Stimulated activated CD4-positive, alpha-beta T cell treated with anti-CD3 and anti-CD28 coated beads, Interleukin-12 subunit alpha, Interleukin-12 subunit beta, amount 100 ng/mL, for 24 hours (primary cell): ENCODE measurements around the gene KRTAP10-3.
"Not testable (repeated sequence)": the region's sequence is repeated elsewhere in the genome, so short reads cannot be mapped to it uniquely, and the experiment has no call there.

ENCODE experiments used
- DNase-seq, 2 experiments: peaks; one replicate each; pipeline ENCODE4 v3.0.0-alpha.2; 2020; ENCODE audit warnings: low read depth in 2 of 2

KRTAP10-3 gene

GRCh38 chr21:44590311-44590721 is 31.7 kb upstream of the KRTAP10-3 start:
- no peak for DNase-seq

- no peak for DNase-seq
Observed at GRCh38 chr21:44589586-44590305, 31.2 kb upstream of the KRTAP10-3 start.

GRCh38 chr21:44589094-44589493 is 30.5 kb upstream of the KRTAP10-3 start:
- DNase-seq: no peak

- DNase-seq: no peak
Observed at GRCh38 chr21:44585892-44586291, 27.3 kb upstream of the KRTAP10-3 start.

- no peak for DNase-seq
Observed at GRCh38 chr21:44583800-44584147, 25.2 kb upstream of the KRTAP10-3 start.

- no peak for DNase-seq
Observed at GRCh38 chr21:44583089-44583799, 24.6 kb upstream of the KRTAP10-3 start.

- DNase-seq: no peak
Observed at GRCh38 chr21:44582055-44582454, 23.5 kb upstream of the KRTAP10-3 start.

- DNase-seq: no peak
Observed at GRCh38 chr21:44581158-44581557, 22.6 kb upstream of the KRTAP10-3 start.

GRCh38 chr21:44580231-44580821 is 21.7 kb upstream of the KRTAP10-3 start, which contains the start of gene KRTAP10-5:
Gene KRTAP10-5, minus strand, starts transcription at chr21:44580604. Its CDS starts 26 bp downstream, at chr21:44580578.
- DNase-seq: not testable (repeated sequence)

GRCh38 chr21:44579833-44580144 is 21.2 kb upstream of the KRTAP10-3 start:
- no peak for DNase-seq

- no peak for DNase-seq
Observed at GRCh38 chr21:44579056-44579832, 20.6 kb upstream of the KRTAP10-3 start.

- no peak for DNase-seq
Observed at GRCh38 chr21:44578371-44579055, 19.9 kb upstream of the KRTAP10-3 start.

- DNase-seq: no peak
Observed at GRCh38 chr21:44576025-44576420, 17.4 kb upstream of the KRTAP10-3 start.

- DNase-seq: no peak
Observed at GRCh38 chr21:44575307-44576024, 16.9 kb upstream of the KRTAP10-3 start.

GRCh38 chr21:44574457-44575306 is 16.1 kb upstream of the KRTAP10-3 start:
- no peak for DNase-seq

GRCh38 chr21:44573630-44574456 is 15.2 kb upstream of the KRTAP10-3 start, which contains the start of gene KRTAP10-4:
Gene KRTAP10-4, plus strand, starts transcription at chr21:44573729. Its CDS starts 30 bp downstream, at chr21:44573759.
- DNase-seq: not testable (repeated sequence)

- no peak for DNase-seq
Observed at GRCh38 chr21:44572959-44573583, 14.5 kb upstream of the KRTAP10-3 start.
